ENCODE results near the gene ISCU.
A peak's percentile ranks its signal among the peaks of the same experiment; 100 is the strongest.
"Not testable (repeated sequence)": the region's sequence is repeated elsewhere in the genome, so short reads cannot be mapped to it uniquely, and the experiment has no call there.

ISCU gene

DNA sequence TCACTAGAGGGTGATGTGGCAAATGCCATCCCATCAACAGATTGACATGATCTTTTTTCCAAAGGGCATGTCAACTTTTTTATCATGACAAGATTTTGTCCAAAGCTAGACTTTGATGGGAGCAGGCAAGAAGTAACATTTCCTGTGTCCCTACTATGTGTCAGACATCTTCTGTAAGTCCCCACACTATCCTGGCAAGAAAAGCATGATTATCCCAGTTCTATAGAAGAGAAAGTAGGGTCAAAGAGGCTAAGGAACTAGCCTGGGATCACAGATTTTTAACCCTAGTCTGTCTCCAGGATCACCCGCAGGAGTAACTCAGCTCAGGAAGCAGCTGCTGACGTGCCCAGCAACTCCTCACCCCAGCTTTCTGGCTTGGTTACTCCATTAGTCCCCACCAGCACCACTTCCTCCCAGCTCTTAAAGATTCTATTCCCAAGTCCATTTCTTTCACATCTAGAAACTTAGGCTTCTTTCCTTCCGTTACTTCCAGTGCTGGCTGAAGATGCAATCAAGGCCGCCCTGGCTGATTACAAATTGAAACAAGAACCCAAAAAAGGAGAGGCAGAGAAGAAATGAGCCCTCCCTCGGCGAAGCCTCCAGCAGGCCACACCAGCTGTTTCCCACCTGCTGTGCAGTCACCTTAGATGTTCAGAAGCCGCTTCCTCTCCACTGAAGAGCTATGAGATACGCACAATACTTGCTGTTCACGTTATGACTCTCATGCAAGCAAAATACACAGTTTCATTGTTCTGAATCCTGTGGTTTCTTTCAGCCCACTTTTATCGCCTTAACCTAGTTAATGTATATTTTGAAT, 6.2 kb downstream of the ISCU start:
- DNase-seq (ENCODE audit: insufficient read length, low spot score): no peak
- FAIRE-seq: no peak

DNA sequence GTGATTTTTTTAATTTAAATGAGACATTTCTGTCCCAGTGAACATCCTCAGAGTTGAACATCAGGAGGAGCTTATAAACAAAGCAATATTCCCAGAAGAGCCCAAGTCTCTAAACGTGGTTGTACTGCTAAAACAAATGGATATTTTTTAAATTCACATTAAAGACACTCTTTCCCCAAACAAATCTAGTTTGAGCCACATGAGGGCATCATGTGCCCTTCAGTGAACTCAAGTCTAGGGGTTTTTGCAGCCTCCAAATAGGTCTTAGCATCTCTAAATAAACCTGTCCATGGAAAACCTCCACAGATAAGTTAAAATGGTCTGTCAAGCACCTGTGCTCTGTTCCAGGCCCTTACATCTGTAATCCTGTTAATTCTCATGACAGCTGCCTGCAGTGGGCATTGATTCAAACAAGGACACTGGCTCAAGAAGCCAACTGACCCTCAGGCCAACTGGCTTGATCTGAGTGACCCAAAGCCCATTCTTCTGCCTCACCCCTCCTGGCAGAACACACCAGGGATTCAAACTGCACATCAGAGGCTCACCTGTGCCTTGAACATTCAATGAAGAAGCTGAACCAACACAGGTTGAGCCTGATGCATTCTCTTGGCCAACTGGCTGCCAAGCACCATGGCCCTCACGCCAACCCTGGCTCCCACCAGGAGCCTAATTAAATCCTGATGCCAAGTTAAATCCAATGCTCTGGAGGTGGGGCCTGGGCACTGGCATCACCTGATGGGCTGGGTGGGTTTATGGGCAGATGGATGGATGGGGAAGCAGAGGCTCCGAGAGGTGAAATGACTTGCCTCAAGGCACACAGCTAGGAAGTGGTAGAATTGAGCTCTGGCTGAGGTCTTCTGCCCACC, 8.6 kb downstream of the ISCU start:
- FAIRE-seq: no peak
- DNase-seq (ENCODE audit: insufficient read length, low spot score): peak; percentile 41

DNA sequence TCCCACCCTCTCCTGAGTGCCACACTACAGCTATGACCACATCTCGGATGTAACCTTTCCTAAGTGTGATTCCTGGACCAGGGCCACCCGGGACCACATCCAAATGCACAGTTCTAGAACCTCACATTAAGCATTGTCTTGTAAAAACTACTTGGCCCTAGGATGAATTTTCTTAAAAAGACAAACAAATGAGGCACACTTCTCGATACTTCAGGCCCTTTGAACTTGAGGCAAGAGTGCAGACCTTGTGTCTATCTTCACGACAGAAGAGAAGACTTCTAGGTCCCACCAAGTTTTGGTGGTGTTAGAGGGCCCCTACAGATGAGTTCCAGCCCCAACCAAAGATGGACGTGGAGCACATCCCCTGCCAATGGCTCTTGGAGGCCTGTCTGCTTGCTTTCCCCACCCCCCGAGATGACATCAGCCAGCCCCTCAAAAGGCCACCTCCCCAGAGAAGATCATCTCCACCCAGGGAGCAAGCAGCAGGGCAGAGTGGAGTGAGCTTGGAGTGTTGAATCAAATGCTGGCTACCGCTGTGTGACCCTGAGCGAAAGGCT, 9.3 kb downstream of the ISCU start:
- FAIRE-seq: no peak
- DNase-seq (ENCODE audit: insufficient read length, low spot score): no peak

DNA sequence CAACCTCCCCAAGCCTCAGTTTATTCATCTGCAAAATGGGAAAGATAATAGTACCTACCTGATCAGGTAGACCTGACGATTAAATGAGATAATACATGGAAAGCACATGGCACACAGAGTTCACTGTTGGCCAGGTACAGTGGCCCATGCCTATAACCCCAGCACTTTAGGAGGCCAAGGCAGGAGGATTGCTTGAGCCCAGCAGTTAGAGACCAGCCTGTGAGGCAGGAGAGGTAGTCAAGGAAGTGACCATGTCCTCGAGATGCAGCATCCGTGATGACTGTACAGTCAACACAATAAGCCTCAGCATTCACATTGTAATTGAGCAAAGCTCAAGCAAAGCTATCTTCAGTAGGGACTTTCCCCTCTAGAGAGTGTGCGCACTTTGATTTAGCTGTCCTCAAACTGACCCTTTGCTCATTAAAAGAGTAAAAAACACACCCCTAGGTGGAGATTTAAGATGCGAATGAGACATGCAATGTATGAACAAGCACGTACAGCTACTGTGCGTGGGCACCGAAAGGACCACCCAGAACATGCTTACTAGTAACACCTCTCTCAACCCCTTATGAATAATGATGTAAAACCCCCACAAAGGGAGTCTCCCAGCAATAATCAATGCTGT, 9.9 kb downstream of the ISCU start:
- DNase-seq (ENCODE audit: insufficient read length, low spot score) (no peak), FAIRE-seq (no peak)

GRCh38 chr12:108573317-108573716, 10.9 kb downstream of the ISCU start:
- FAIRE-seq: no peak
- DNase-seq (ENCODE audit: insufficient read length, low spot score): no peak

DNA sequence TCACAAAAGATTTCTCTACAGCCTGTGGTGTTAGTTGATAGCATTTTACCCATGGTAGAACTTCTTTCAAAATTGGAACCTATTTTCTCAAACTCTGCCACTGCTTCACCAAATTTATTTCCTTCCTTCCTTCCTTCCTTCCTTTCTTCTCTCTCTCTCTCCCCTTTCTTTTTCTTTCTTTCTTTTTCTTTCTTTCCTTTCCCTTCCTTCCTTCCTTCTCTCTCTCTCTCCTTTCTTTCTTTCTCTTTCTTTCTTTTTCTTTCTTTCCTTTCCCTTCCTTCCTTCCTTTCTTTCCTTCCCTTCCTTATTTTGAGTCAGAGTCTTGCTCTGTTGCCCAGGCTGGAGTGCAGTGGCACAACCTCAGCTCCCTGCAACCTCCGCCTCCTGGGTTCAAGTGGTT, 11.9 kb downstream of the ISCU start:
- not testable (repeated sequence) for DNase-seq (ENCODE audit: insufficient read length, low spot score); FAIRE-seq

DNA sequence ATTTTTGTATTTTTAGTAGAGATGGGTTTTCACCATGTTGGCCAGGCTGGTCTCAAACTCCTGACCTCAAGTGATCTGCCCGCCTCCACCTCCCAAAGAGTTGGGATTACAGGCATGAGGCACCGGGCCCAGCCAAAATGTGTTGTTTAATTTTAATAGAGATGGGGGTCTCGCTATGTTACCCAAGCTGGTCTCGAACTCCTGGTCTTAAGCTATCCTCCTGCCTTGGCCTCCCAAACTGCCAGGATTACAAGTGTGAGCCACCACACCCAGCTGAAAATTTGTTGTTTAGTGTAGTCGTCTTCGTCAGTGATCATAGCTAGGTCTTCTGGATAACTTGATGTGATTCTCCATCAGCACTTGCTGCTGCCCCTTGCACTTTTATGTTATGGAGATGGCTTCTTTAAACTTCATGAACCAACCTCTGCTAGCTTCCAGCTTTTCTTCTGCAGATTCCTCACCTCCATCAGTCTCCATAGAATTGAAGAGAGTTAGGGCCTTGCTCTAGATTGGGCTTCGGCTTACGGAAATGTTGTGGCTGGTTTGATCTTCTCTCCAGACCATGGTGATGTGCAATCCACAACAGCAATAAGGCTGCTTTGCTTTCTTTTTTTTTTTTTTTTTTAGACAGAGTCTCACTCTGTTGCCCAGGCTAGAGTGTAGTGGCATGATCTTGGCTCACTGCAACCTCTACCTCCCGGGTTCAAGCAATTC, 13.0 kb downstream of the ISCU start:
- FAIRE-seq: no peak
- DNase-seq (ENCODE audit: insufficient read length, low spot score): no peak

DNA sequence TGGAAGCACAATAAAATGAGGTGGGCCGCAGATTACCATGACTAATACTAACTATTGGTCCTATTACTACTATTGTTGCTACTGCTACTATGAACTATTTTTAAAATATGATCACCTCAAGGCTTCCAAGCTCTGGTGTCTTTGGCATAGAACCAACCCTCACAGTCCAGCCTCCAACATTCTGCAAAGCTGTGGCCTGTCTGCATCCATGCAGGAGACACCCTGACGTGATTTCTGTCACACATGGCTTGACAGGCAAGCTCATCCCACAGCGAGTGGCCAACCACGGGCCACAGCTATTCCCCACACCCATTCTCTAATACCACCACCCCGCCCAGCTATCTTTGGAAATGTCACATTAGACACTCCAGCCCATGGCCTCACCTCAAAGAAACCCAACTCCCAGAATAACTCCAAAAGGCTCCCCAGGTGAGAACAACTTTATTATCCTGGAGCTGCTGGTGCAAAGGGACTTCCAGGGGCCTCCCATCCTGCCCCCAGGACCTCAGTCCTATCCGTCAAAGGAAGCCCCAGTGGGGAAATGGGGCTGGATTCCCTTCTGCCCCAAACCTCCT, 14.4 kb downstream of the ISCU start:
- DNase-seq (ENCODE audit: insufficient read length, low spot score) (no peak), FAIRE-seq (no peak)

DNA sequence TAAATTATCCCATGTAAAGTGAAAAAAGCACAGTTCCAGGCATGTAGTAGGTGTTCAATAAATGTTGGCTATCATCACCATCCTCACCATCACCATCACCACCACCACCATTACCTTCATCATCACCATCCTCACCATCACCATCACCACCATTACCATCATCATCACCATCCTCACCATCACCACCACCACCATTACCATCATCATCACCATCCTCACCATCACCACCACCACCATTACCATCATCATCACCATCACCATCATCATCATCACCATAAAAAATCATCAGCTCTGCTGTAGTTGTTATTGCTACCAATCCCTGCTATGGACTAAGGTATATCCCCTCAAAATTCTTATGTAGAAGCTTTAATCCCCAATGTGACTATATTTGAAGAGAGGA, 15.1 kb downstream of the ISCU start:
- FAIRE-seq (peak; percentile 98), DNase-seq (ENCODE audit: insufficient read length, low spot score) (no peak)

- DNase-seq (ENCODE audit: insufficient read length, low spot score) (no peak), FAIRE-seq (peak; percentile 97)
Observed at GRCh38 chr12:108578264-108578663, 15.9 kb downstream of the ISCU start.

- DNase-seq (ENCODE audit: insufficient read length, low spot score) (no peak), FAIRE-seq (peak; percentile 16)
Observed at GRCh38 chr12:108578813-108579212, 16.4 kb downstream of the ISCU start.

DNA sequence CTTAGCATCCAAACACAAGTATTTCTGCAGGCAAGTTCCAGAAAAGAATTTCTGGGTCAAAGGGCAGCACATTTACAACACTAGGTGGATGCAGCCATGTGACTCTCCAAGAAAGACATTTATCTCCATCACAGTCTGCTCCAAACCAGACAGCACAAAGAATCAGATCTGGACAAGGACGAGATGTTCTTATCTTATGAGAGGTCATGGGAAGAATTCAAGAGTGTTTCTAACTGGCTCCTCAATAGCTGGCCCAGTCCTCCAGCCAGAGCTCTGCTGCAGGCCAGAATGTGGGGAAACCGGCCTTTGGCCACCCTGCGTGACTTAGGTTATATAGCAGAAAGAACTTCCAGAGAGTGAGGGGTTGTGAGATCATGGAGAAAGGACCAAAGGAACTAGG, 18.1 kb downstream of the ISCU start:
- FAIRE-seq (no peak), DNase-seq (ENCODE audit: insufficient read length, low spot score) (no peak)

DNA sequence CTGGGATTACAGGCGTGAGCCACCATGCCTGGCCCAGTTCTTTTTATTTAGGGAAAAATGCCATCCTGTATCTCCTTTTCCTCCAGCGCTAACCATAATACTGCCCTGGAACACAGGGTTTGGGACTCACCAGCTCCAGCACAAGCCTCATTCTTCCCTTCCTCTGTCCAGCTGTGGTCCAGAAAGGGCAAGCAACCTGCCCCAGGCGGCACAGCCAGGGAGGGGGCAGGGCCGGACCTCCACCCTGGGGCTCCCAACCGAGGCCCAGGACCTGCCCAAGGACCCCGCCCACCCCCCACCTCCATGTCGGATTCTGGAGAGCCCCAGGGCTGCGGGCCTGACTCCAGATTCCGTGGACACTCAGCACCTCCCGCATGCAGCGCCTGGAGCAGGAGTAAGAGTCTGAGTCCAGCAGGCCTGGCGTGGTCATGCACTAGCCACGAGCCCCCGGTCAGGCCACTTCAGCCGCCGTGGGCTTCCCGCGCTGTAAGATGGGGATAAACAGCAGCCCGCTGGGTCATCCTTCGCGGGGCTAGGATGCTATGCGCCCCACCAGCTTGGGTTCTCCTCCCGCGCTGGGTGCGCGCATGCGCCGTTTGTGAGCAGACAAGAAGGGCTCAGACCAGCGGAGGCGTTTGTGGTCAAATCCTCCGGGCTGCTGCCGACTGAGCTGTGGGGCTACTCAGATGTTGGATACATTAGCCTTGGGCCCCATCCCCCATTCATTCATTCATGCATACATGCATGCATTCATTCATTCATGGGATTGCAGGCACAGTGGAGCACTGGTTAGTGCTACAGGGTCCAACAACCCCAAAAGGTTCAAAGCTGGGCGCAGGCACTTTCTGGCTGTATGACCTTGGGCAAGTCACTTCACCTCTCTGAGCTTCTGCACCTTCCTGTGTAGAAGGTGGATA, 19.2 kb downstream of the ISCU start:
- FAIRE-seq (no peak), DNase-seq (ENCODE audit: insufficient read length, low spot score) (no peak)

DNA sequence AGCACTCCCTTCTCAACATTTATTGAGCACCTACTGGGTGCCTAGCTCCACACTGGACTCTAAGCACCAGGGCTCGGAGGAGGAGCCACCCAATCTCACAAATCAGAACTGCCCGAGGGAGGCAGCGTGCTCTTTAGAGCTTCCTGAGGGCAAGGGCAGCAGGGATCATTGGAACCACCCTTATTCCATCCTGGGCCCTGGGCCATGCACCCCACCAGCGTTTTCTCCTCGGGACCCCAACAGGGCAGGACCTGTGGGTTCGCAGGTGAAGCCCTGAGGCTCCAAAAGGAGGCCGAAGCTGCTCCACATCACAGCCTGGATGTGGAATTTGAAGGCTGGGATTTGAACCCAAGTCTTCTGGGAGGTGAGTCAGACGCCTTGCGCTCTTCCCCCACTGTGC, 20.1 kb downstream of the ISCU start:
- FAIRE-seq: no peak
- no peak for DNase-seq (ENCODE audit: insufficient read length, low spot score)

DNA sequence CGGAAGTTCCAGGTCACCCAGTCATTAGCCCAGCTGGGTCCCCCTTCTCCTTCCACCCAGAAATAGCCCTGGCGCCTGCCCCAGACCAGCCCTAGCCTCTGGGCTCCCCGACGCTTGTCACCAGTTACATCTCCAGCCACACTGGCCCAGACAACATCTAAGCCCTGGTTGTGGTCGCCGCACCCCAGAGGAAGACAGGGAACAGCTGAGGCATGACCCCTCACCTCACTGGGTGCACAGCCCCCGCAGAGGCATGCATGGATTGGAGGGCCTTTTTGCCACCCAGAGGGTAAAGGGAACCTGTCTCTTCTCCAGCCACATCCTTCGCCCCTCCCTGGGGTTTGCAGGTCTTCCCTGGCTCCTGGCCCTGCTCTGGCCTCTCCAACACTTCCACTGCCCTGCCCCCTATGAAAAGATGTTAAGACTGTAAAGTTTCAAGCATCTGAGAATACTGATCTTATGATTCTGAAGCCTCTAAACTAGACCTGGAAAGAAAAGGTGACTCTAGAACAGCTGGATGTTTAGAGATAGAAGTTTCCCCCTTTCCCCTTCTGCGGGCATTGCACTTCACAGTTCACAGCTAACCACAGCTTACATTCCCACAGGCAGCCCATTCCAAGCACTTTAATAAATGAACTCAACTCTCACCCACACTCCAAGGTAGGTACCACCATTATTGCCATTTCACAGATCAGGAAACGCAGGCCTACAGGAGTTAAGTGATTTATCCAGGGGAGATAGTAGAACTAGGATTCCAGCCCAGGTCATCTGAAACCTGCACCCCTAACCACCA, 20.8 kb downstream of the ISCU start:
- DNase-seq (ENCODE audit: insufficient read length, low spot score) (no peak), FAIRE-seq (no peak)

GRCh38 chr12:108583991-108584390, 21.6 kb downstream of the ISCU start:
- DNase-seq (ENCODE audit: insufficient read length, low spot score) (no peak), FAIRE-seq (no peak)

- FAIRE-seq (no peak), DNase-seq (ENCODE audit: insufficient read length, low spot score) (no peak)
Observed at GRCh38 chr12:108584456-108585065, 22.2 kb downstream of the ISCU start.

- DNase-seq (ENCODE audit: insufficient read length, low spot score) (no peak), FAIRE-seq (no peak)
Observed at GRCh38 chr12:108585864-108586263, 23.5 kb downstream of the ISCU start.

Data from HTR-8/SVneo (cell line).